Brain microvascular endothelial cell (primary cell): ENCODE measurements around the gene PTX3.

Experiments used
- DNase-seq: peaks from one replicate; pipeline ENCODE4 v3.0.0-alpha.2; 2020
- H3K27ac ChIP-seq: fragments of 250-450 bp; sonication (Bioruptor Pico); 2 replicates; pipeline ENCODE4 v1.5.1; 2020; ENCODE audit warnings: mild to moderate bottlenecking, moderate library complexity
- H3K27me3 ChIP-seq: fragments of 250-450 bp; sonication (Bioruptor Pico); replicated peaks from 2 replicates; pipeline ENCODE4 v1.5.1; 2020; ENCODE audit warnings: mild to moderate bottlenecking
- H3K36me3 ChIP-seq: fragments of 250-450 bp; sonication (Bioruptor Pico); replicated peaks from 2 replicates; pipeline ENCODE4 v1.5.1; 2020; ENCODE audit warnings: mild to moderate bottlenecking
- H3K4me3 ChIP-seq: 2 replicates; pipeline ENCODE4 v1.5.1; 2011; ENCODE audit warnings: low read depth, mild to moderate bottlenecking, control low read depth, low read length, moderate library complexity
- CTCF ChIP-seq: IDR thresholded peaks from 2 replicates; pipeline ENCODE4 v1.5.1; 2011; ENCODE audit warnings: low read depth, mild to moderate bottlenecking, moderate library complexity, low read length, control low read depth, inconsistent platforms; ENCODE audit errors: missing control alignments
- in situ Hi-C: cut with HindIII; loops from 2 replicates; pipeline ENCODE4 v1.10.0; 2017; ENCODE audit warnings: low sequenced_read_pairs, low pct_ligation_motif_present

The PTX3 gene

GRCh38 chr3:157479464-157480243, 43.0 kb downstream of the PTX3 start:
- no peak for TF ChIP-seq CTCF
- Histone ChIP-seq H3K27me3 (no peaks in the 10 kb centered on the region), H3K4me3 (no peak overlapping the region), H3K27ac (no peak overlapping the region), H3K36me3 (no peaks in the 10 kb centered on the region)
- no peak for DNase-seq
- in situ Hi-C loops = no loop called here

- Histone ChIP-seq H3K27me3 (no peaks in the 10 kb centered on the region), H3K4me3 (no peak overlapping the region), H3K36me3 (no peaks in the 10 kb centered on the region), H3K27ac (no peak overlapping the region)
- DNase-seq = no peak
- TF ChIP-seq CTCF = no peak
- in situ Hi-C loops = no loop called here
Measured at GRCh38 chr3:157487339-157487738, 50.7 kb downstream of the PTX3 start.

DNA sequence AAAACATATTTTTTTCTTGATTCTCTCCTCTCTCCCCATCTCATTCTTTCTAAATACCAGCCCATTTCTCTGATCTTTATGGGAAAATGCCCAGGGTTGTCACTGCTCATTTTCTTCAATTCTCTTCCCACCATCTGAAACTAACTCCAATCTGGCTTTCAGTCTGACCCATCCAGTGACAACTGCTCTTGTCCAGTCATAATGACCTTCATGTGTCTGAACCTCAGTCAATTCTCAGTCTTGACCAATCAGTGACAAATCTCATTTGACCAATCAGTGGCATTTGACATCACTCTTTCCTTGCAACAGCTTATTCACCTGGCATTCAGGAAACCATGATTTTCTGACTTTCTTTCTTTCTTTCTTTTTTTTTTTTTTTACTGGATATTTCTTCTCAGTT, 51.5 kb downstream of the PTX3 start:
- in situ Hi-C loops = no loop called here
- no peak for TF ChIP-seq CTCF
- no peak overlapping the region for H3K27ac ChIP-seq
- H3K36me3 ChIP-seq = no peaks in the 10 kb centered on the region
- H3K4me3 ChIP-seq = no peak overlapping the region
- DNase-seq = no peak
- no peaks in the 10 kb centered on the region for H3K27me3 ChIP-seq

GRCh38 chr3:157491136-157491535, 54.5 kb downstream of the PTX3 start:
- TF ChIP-seq CTCF = no peak
- H3K4me3 ChIP-seq = no peak overlapping the region
- in situ Hi-C loops = no loop called here
- no peak for DNase-seq
- H3K36me3 ChIP-seq = no peaks in the 10 kb centered on the region
- no peak overlapping the region for H3K27ac ChIP-seq
- H3K27me3 ChIP-seq = no peaks in the 10 kb centered on the region
